H1 (cell line): ENCODE measurements around the gene PDP2. TPM values are rescaled to one million over a fixed set of nuclear protein-coding genes. Genes with fewer than 3 reads are reported as not detected.

Experiments
- HDAC6 ChIP-seq: IDR thresholded peaks from one replicate; pipeline ENCODE4 v1.7.1; 2012; ENCODE audit warnings: low read depth, mild to moderate bottlenecking, inconsistent platforms, low read length, moderate library complexity
- POLR2AphosphoS5 ChIP-seq: IDR thresholded peaks from 2 replicates; pipeline ENCODE4 v1.6.1; 2011; ENCODE audit warnings: low read depth, low read length
- RXRA ChIP-seq: IDR thresholded peaks from 2 replicates; pipeline ENCODE4 v1.6.1; 2011; ENCODE audit warnings: low read depth, mild to moderate bottlenecking, low read length, moderate library complexity; ENCODE audit not compliant: insufficient read depth
- SAP30 ChIP-seq: fragments of 300-600 bp; sonication (generic); IDR thresholded peaks from 2 replicates; pipeline ENCODE4 v1.7.1; 2012; ENCODE audit warnings: low read length, moderate library complexity, mild to moderate bottlenecking, inconsistent platforms; ENCODE audit not compliant: insufficient read depth, insufficient replicate concordance
- SIX5 ChIP-seq: IDR thresholded peaks from 2 replicates; pipeline ENCODE4 v1.6.1; 2011; ENCODE audit warnings: mild to moderate bottlenecking, low read depth, low read length
- SP1 ChIP-seq: IDR thresholded peaks from 2 replicates; pipeline ENCODE4 v1.6.1; 2011; ENCODE audit warnings: low read depth, low read length
- TAF1 ChIP-seq: IDR thresholded peaks from 2 replicates; pipeline ENCODE4 v1.6.1; 2011; ENCODE audit warnings: mild to moderate bottlenecking, low read depth, low read length
- polyA plus RNA-seq, 7 experiments: library from polyadenylated mRNA; depleted of rRNA in 3 of 7; stranded (reverse) in 5 of 7; unstranded in 2 of 7; fragments of >200 nt in 5 of 7; fragments of 200-250 nt in 2 of 7; gene quantifications; 1 replicate in 5 of 7; 2 replicates in 1 of 7; 4 replicates in 1 of 7; pipeline versions ENCODE4 v1.2.1 to v1.2.3, GENCODE V29; 2011 to 2013; ENCODE audit warnings: missing spikeins in 2 of 7, mixed read lengths in 2 of 7
- total RNA-seq: library from RNA; stranded (reverse); fragmentation: NEBNext Ultra II Directional; extraction: Animal tissue kit (Norgen Biotek cat#: 25700); gene quantifications from 2 replicates; pipeline ENCODE4 v1.2.1, GENCODE V29; 2021
- TF ChIP-seq, protein P1 (sequence below): fragments of 300-600 bp; sonication (generic); IDR thresholded peaks from 2 replicates; pipeline ENCODE4 v1.7.1; 2012; ENCODE audit warnings: low read length, moderate library complexity, mild to moderate bottlenecking, inconsistent platforms; ENCODE audit not compliant: insufficient replicate concordance

Gene PDP2
- total and polyA plus RNA-seq, 2 of the 8 experiments (the other 6 are each of a cell fraction or from before 2014, with no cell fraction given): 11.7 to 36.5 TPM

DNA sequence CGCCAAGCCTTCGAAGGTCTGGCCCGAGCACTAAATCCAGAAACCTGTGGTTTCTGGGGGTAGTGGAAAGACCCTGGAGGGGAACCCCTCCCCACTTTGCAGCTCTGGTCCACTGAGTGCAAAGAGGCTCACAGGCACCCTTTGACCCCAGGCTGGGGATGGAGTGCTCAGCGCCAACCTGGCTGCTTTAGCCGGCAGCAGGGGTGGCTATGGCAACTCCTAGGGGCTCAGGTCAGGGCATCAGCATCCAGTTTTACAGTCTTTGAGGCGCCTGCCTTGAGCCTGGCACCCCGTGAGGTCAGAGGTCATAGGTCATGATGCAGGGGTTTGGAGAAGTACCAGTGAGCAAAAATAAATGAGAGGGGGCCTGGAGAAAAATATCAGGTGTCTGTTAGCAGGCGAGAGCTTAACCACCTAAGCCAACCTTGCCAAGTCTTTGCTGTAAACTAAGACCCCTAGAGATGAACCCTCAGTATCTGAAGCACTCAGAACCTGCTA lies 18.2 kb upstream of the PDP2 start (continued):
- TF ChIP-seq, protein P1, sequence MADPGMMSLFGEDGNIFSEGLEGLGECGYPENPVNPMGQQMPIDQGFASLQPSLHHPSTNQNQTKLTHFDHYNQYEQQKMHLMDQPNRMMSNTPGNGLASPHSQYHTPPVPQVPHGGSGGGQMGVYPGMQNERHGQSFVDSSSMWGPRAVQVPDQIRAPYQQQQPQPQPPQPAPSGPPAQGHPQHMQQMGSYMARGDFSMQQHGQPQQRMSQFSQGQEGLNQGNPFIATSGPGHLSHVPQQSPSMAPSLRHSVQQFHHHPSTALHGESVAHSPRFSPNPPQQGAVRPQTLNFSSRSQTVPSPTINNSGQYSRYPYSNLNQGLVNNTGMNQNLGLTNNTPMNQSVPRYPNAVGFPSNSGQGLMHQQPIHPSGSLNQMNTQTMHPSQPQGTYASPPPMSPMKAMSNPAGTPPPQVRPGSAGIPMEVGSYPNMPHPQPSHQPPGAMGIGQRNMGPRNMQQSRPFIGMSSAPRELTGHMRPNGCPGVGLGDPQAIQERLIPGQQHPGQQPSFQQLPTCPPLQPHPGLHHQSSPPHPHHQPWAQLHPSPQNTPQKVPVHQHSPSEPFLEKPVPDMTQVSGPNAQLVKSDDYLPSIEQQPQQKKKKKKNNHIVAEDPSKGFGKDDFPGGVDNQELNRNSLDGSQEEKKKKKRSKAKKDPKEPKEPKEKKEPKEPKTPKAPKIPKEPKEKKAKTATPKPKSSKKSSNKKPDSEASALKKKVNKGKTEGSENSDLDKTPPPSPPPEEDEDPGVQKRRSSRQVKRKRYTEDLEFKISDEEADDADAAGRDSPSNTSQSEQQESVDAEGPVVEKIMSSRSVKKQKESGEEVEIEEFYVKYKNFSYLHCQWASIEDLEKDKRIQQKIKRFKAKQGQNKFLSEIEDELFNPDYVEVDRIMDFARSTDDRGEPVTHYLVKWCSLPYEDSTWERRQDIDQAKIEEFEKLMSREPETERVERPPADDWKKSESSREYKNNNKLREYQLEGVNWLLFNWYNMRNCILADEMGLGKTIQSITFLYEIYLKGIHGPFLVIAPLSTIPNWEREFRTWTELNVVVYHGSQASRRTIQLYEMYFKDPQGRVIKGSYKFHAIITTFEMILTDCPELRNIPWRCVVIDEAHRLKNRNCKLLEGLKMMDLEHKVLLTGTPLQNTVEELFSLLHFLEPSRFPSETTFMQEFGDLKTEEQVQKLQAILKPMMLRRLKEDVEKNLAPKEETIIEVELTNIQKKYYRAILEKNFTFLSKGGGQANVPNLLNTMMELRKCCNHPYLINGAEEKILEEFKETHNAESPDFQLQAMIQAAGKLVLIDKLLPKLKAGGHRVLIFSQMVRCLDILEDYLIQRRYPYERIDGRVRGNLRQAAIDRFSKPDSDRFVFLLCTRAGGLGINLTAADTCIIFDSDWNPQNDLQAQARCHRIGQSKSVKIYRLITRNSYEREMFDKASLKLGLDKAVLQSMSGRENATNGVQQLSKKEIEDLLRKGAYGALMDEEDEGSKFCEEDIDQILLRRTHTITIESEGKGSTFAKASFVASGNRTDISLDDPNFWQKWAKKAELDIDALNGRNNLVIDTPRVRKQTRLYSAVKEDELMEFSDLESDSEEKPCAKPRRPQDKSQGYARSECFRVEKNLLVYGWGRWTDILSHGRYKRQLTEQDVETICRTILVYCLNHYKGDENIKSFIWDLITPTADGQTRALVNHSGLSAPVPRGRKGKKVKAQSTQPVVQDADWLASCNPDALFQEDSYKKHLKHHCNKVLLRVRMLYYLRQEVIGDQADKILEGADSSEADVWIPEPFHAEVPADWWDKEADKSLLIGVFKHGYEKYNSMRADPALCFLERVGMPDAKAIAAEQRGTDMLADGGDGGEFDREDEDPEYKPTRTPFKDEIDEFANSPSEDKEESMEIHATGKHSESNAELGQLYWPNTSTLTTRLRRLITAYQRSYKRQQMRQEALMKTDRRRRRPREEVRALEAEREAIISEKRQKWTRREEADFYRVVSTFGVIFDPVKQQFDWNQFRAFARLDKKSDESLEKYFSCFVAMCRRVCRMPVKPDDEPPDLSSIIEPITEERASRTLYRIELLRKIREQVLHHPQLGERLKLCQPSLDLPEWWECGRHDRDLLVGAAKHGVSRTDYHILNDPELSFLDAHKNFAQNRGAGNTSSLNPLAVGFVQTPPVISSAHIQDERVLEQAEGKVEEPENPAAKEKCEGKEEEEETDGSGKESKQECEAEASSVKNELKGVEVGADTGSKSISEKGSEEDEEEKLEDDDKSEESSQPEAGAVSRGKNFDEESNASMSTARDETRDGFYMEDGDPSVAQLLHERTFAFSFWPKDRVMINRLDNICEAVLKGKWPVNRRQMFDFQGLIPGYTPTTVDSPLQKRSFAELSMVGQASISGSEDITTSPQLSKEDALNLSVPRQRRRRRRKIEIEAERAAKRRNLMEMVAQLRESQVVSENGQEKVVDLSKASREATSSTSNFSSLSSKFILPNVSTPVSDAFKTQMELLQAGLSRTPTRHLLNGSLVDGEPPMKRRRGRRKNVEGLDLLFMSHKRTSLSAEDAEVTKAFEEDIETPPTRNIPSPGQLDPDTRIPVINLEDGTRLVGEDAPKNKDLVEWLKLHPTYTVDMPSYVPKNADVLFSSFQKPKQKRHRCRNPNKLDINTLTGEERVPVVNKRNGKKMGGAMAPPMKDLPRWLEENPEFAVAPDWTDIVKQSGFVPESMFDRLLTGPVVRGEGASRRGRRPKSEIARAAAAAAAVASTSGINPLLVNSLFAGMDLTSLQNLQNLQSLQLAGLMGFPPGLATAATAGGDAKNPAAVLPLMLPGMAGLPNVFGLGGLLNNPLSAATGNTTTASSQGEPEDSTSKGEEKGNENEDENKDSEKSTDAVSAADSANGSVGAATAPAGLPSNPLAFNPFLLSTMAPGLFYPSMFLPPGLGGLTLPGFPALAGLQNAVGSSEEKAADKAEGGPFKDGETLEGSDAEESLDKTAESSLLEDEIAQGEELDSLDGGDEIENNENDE: no peak
- TF ChIP-seq POLR2AphosphoS5 (no peak), HDAC6 (no peak), RXRA (no peak), SP1 (no peak), SAP30 (no peak), TAF1 (no peak), SIX5 (no peak)
